Measurements from ENCODE around the gene KLF1.

Gene KLF1

DNA sequence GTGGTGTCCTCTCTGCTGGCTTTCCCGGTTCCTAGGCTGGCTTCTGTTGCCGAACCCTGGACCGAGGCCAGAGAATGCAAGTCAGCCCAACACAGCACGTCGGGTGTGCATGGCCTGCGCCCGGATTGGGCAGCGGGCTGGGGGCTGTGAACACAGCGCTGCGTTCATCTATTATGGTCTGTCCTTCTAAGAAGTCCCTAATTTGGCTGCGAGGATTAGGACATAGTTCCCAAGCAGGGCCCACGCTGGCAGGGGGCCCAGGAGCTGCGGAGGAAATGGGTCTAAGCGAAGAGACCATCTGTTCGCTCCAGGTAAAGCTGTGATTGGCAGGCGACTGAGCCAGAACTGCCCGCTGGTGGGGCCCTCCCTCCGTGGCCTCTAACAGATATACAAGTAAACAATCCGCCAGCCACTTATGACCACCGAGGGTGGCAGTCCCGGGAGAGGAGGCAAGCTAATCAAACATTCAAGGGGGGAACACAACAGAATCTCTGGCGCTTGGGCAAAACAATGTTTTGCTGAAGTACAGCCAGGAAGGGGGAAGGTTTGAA is 26.1 kb upstream of the KLF1 start:
- TF ChIP-seq, protein P1, sequence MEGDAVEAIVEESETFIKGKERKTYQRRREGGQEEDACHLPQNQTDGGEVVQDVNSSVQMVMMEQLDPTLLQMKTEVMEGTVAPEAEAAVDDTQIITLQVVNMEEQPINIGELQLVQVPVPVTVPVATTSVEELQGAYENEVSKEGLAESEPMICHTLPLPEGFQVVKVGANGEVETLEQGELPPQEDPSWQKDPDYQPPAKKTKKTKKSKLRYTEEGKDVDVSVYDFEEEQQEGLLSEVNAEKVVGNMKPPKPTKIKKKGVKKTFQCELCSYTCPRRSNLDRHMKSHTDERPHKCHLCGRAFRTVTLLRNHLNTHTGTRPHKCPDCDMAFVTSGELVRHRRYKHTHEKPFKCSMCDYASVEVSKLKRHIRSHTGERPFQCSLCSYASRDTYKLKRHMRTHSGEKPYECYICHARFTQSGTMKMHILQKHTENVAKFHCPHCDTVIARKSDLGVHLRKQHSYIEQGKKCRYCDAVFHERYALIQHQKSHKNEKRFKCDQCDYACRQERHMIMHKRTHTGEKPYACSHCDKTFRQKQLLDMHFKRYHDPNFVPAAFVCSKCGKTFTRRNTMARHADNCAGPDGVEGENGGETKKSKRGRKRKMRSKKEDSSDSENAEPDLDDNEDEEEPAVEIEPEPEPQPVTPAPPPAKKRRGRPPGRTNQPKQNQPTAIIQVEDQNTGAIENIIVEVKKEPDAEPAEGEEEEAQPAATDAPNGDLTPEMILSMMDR (IDR thresholded peaks at IDR 0.05; ENCODE audit: control insufficient read depth, insufficient read depth, low read depth, low read length, missing control alignments) = no peak
- no peak overlapping the region for H3K4me3 ChIP-seq (ENCODE audit: control insufficient read depth, low read depth, low read length)
- DNase-seq (ENCODE audit: low read depth) = no peak

DNA sequence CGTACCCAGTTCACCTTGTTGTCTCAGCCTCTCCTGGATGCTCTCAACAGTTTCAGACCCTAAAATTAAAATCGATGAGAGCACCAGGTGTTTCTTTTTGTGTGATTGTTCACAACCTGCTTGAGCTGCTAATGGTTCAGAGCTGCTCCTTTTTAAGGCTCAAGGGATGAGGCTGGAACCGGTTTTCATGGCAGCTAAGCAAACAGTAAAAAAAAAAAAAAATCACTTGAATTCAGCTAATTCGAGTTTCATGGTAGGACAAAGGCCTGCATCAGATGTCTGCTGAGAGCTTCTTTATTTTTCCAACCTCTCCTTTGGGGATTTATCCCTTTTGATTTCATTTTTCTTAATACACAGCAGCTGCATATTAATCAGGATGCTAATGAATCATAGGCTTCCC is 25.6 kb upstream of the KLF1 start:
- no peak for DNase-seq (ENCODE audit: low read depth)
- TF ChIP-seq, protein P1 (IDR thresholded peaks at IDR 0.05; ENCODE audit: control insufficient read depth, insufficient read depth, low read depth, low read length, missing control alignments) = no peak
- H3K4me3 ChIP-seq (ENCODE audit: control insufficient read depth, low read depth, low read length) = no peak overlapping the region

GRCh38 chr19:12907166-12907565 is 20.2 kb upstream of the KLF1 start:
- H3K4me3 ChIP-seq (ENCODE audit: control insufficient read depth, low read depth, low read length) = no peak overlapping the region
- TF ChIP-seq, protein P1 (IDR thresholded peaks at IDR 0.05; ENCODE audit: control insufficient read depth, insufficient read depth, low read depth, low read length, missing control alignments) = no peak
- DNase-seq (ENCODE audit: low read depth) = no peak

GRCh38 chr19:12899891-12900518 is 13.0 kb upstream of the KLF1 start:
- TF ChIP-seq, protein P1 (IDR thresholded peaks at IDR 0.05; ENCODE audit: control insufficient read depth, insufficient read depth, low read depth, low read length, missing control alignments) = no peak
- H3K4me3 ChIP-seq (ENCODE audit: control insufficient read depth, low read depth, low read length) = no peak overlapping the region
- no peak for DNase-seq (ENCODE audit: low read depth)

GRCh38 chr19:12896460-12896859 is 9.5 kb upstream of the KLF1 start:
- no peak overlapping the region for H3K4me3 ChIP-seq (ENCODE audit: control insufficient read depth, low read depth, low read length)
- TF ChIP-seq, protein P1 (IDR thresholded peaks at IDR 0.05; ENCODE audit: control insufficient read depth, insufficient read depth, low read depth, low read length, missing control alignments) = no peak
- no peak for DNase-seq (ENCODE audit: low read depth)

GRCh38 chr19:12893582-12893981 is 6.6 kb upstream of the KLF1 start:
- TF ChIP-seq, protein P1 (IDR thresholded peaks at IDR 0.05; ENCODE audit: control insufficient read depth, insufficient read depth, low read depth, low read length, missing control alignments) = no peak
- no peak overlapping the region for H3K4me3 ChIP-seq (ENCODE audit: control insufficient read depth, low read depth, low read length)
- no peak for DNase-seq (ENCODE audit: low read depth)

All from AG09309 (cell line).